Measurements from ENCODE around the gene VSNL1. TPM values are rescaled to one million over a fixed set of nuclear protein-coding genes. Genes with fewer than 3 reads are reported as not detected.

The VSNL1 gene
- total RNA-seq, 1 donor from 2014 or later: 0.83 TPM

DNA sequence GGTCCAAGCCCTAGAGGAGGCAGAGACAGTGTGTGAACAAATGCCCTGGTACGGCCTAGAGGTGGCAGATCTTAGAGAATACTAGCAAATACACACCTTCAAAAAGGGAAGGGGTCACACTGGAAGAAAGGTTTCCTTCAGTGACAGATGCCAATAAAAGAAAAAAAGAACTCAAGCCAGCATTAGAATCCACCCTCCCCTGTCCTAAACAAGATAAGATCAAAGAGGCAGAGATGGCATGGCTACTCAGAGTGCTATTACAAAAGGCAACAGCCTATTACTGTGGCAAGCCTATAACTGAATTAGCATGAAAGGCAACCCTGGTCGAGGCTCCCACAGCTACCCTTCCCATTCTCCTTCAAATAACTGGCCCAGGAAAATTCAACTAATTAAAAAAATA lies 143.5 kb downstream of the VSNL1 start:
- H3K27ac Mint-ChIP-seq: no peak overlapping the region
- no peak overlapping the region for H3K4me3 Mint-ChIP-seq
- no peak for DNase-seq (ENCODE audit: low spot score in 2 of 2, unreplicated experiment in 2 of 2)
- TF ChIP-seq, protein P1, sequence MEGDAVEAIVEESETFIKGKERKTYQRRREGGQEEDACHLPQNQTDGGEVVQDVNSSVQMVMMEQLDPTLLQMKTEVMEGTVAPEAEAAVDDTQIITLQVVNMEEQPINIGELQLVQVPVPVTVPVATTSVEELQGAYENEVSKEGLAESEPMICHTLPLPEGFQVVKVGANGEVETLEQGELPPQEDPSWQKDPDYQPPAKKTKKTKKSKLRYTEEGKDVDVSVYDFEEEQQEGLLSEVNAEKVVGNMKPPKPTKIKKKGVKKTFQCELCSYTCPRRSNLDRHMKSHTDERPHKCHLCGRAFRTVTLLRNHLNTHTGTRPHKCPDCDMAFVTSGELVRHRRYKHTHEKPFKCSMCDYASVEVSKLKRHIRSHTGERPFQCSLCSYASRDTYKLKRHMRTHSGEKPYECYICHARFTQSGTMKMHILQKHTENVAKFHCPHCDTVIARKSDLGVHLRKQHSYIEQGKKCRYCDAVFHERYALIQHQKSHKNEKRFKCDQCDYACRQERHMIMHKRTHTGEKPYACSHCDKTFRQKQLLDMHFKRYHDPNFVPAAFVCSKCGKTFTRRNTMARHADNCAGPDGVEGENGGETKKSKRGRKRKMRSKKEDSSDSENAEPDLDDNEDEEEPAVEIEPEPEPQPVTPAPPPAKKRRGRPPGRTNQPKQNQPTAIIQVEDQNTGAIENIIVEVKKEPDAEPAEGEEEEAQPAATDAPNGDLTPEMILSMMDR (IDR thresholded peaks at IDR 0.05; ENCODE audit: unreplicated experiment): no peak
- no peaks in the 10 kb centered on the region for H3K4me1 Mint-ChIP-seq
- no peaks in the 10 kb centered on the region for H3K9me3 Mint-ChIP-seq
- H3K27me3 Mint-ChIP-seq (ENCODE audit: low read depth): no peaks in the 10 kb centered on the region
- peaks cover 23% of the 10 kb centered on the region for H3K36me3 Mint-ChIP-seq

DNA sequence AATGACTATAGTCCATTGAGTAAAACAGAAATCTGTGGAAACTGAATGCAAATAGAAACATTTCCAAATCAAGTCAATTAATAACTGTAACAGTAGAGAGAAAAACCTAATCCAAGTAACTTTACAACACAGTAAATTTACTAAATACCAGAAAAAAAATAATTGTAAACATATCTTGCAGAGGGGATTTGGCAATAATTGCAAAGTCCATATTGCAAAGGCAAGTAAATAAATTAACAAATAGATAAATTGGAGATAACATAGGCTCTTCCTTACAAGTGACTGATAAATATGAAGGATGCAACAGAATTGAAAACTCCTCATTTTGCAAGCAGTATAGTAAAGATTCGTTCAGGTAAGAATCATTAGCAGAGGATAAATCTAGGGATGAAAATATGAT lies 148.1 kb downstream of the VSNL1 start:
- peaks cover 40% of the 10 kb centered on the region for H3K36me3 Mint-ChIP-seq
- no peaks in the 10 kb centered on the region for H3K9me3 Mint-ChIP-seq
- H3K27ac Mint-ChIP-seq: no peak overlapping the region
- TF ChIP-seq, protein P1 (IDR thresholded peaks at IDR 0.05; ENCODE audit: unreplicated experiment): no peak
- no peaks in the 10 kb centered on the region for H3K27me3 Mint-ChIP-seq (ENCODE audit: low read depth)
- no peak for DNase-seq (ENCODE audit: low spot score in 2 of 2, unreplicated experiment in 2 of 2)
- no peaks in the 10 kb centered on the region for H3K4me1 Mint-ChIP-seq
- no peak overlapping the region for H3K4me3 Mint-ChIP-seq

DNA sequence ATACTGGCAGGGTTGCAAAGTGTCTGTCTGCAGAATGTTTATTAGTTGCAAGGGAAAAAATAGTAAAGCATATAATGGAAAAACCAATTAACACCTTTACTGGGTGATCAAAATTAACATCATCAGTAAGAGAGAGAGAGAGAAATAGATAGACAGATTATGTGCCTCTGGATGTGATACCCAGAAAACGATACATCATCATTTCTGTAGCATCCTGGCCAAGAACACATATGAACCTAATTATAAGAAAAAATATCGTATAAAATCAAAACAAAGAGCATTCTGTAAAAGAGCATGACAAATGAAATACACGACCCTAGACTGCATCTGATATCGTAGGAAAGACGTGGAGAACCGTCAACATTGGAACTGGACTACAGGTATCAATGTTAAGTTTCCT lies 148.5 kb downstream of the VSNL1 start:
- H3K27ac Mint-ChIP-seq: no peak overlapping the region
- no peaks in the 10 kb centered on the region for H3K4me1 Mint-ChIP-seq
- peaks cover 42% of the 10 kb centered on the region for H3K36me3 Mint-ChIP-seq
- H3K27me3 Mint-ChIP-seq (ENCODE audit: low read depth): no peaks in the 10 kb centered on the region
- no peak overlapping the region for H3K4me3 Mint-ChIP-seq
- no peaks in the 10 kb centered on the region for H3K9me3 Mint-ChIP-seq
- no peak for DNase-seq (ENCODE audit: low spot score in 2 of 2, unreplicated experiment in 2 of 2)
- TF ChIP-seq, protein P1 (IDR thresholded peaks at IDR 0.05; ENCODE audit: unreplicated experiment): no peak

DNA sequence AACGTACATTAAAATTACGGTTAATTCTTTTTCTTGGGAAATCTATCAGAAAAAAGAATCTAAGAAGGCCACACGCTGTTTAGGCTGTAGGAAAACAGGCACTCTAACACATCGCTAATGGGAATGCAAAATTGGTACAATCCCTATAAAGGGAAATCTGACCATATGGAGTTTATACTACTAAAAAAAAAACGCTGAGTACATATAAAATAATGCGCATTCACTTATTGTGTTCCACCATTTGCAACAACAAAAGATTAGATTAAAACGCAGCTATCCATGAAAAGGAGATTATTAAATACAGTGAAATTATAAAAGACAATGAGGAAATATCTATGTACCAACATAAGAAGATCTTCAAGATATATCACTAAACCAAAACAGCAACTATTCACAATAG lies 150.3 kb downstream of the VSNL1 start:
- Mint-ChIP-seq H3K9me3 (no peaks in the 10 kb centered on the region), H3K4me3 (no peak overlapping the region), H3K4me1 (no peaks in the 10 kb centered on the region), H3K27me3 (ENCODE audit: low read depth) (no peaks in the 10 kb centered on the region), H3K36me3 (peaks cover 42% of the 10 kb centered on the region), H3K27ac (no peak overlapping the region)
- no peak for DNase-seq (ENCODE audit: low spot score in 2 of 2, unreplicated experiment in 2 of 2)
- TF ChIP-seq, protein P1 (IDR thresholded peaks at IDR 0.05; ENCODE audit: unreplicated experiment): no peak

Other genes starting within 250 kb of the VSNL1 start
- 0.13 to 0.18 TPM (median 0.16 TPM) in 3 replicates for gene RAD51AP2, start 22.3 kb upstream of the VSNL1 start, total RNA-seq
- 21.5 to 24.7 TPM (median 22.2 TPM) in 3 replicates for gene SMC6, start 213.1 kb downstream of the VSNL1 start, total RNA-seq
- 17.0 to 19.6 TPM (median 17.8 TPM) in 3 replicates for gene GEN1, start 213.4 kb downstream of the VSNL1 start, total RNA-seq